ENCODE results near the gene TP53TG5.

The TP53TG5 gene

DNA sequence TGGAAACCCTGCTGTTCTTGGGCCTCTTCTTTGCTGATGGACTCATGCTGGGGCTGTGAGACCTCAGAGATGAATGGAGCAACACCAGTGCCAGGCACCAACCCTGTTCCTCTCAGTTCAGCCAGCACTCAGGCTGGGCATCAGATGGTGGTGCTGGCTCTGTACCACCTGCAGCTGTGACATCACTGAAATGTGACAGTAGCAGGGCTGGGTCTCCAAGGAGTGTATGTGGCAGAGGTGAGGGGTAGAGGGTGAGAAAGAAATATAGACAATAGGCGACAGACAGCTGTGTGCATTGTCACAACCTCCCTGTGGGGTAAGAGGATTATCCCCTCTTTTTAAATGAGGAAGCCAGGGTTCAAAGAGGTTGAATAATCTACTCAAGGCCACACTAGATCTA is at the start of gene TP53TG5:
Gene TP53TG5, minus strand, starts transcription at position 135 of the 400 bp plus-strand sequence. Its CDS starts 89 bp downstream, at position 46.
- in situ Hi-C loops (cut with HindIII; ENCODE audit: low pct_unique_long_range_greater_than_20kb, low sequenced_read_pairs) = no loop called here
- no peak for TF ChIP-seq JUND (IDR thresholded peaks at IDR 0.05; ENCODE audit: low read depth)
- no peak for DNase-seq (ENCODE audit: low read depth in 1 of 2, low spot score in 1 of 2)

- no peak for DNase-seq (ENCODE audit: low read depth in 1 of 2, low spot score in 1 of 2)
- in situ Hi-C loops (cut with HindIII; ENCODE audit: low pct_unique_long_range_greater_than_20kb, low sequenced_read_pairs) = no loop called here
- no peak for TF ChIP-seq JUND (IDR thresholded peaks at IDR 0.05; ENCODE audit: low read depth)
Observed at GRCh38 chr20:45427236-45428149, 49.4 kb upstream of the TP53TG5 start.

- no peak for DNase-seq (ENCODE audit: low read depth in 1 of 2, low spot score in 1 of 2)
- in situ Hi-C loops (cut with HindIII; ENCODE audit: low pct_unique_long_range_greater_than_20kb, low sequenced_read_pairs) = no loop called here
- no peak for TF ChIP-seq JUND (IDR thresholded peaks at IDR 0.05; ENCODE audit: low read depth)
Observed at GRCh38 chr20:45426320-45427016, 48.3 kb upstream of the TP53TG5 start.

GRCh38 chr20:45425561-45425960 is 47.4 kb upstream of the TP53TG5 start:
- TF ChIP-seq JUND (IDR thresholded peaks at IDR 0.05; ENCODE audit: low read depth) = no peak
- DNase-seq (ENCODE audit: low read depth in 1 of 2, low spot score in 1 of 2) = no peak
- in situ Hi-C loops (cut with HindIII; ENCODE audit: low pct_unique_long_range_greater_than_20kb, low sequenced_read_pairs) = no loop called here

DNA sequence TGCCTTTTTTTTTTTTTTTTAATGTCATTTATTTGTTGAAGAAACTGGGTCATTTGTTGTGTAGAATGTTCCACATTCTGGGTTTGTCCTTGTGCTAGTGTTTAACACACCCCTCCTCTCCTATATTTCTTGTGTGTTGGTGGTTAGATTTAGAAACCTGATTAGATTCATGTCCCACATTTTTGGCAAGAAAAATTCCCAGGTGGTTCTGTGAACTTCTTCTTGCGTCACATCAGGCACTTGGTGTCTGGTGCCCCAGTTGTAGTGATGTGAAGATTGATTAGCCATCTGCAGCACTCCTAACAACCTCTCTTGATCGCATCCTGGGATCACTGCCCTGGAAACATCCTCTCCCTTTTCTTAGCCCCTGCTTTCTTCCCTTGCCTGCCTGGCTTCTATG is 45.6 kb upstream of the TP53TG5 start:
- TF ChIP-seq JUND (IDR thresholded peaks at IDR 0.05; ENCODE audit: low read depth) = no peak

GRCh38 chr20:45420125-45420524 is 42.0 kb upstream of the TP53TG5 start:
- TF ChIP-seq JUND (IDR thresholded peaks at IDR 0.05; ENCODE audit: low read depth) = no peak
- in situ Hi-C loops (cut with HindIII; ENCODE audit: low pct_unique_long_range_greater_than_20kb, low sequenced_read_pairs) = no loop called here
- no peak for DNase-seq (ENCODE audit: low read depth in 1 of 2, low spot score in 1 of 2)

More for the DNA sequence above, 45.6 kb upstream of the TP53TG5 start:
- peak in 1 of 2 experiments; percentile 52 for DNase-seq (ENCODE audit: low read depth in 1 of 2, low spot score in 1 of 2)
- in situ Hi-C loops (cut with HindIII; ENCODE audit: low pct_unique_long_range_greater_than_20kb, low sequenced_read_pairs) = no loop called here

DNA sequence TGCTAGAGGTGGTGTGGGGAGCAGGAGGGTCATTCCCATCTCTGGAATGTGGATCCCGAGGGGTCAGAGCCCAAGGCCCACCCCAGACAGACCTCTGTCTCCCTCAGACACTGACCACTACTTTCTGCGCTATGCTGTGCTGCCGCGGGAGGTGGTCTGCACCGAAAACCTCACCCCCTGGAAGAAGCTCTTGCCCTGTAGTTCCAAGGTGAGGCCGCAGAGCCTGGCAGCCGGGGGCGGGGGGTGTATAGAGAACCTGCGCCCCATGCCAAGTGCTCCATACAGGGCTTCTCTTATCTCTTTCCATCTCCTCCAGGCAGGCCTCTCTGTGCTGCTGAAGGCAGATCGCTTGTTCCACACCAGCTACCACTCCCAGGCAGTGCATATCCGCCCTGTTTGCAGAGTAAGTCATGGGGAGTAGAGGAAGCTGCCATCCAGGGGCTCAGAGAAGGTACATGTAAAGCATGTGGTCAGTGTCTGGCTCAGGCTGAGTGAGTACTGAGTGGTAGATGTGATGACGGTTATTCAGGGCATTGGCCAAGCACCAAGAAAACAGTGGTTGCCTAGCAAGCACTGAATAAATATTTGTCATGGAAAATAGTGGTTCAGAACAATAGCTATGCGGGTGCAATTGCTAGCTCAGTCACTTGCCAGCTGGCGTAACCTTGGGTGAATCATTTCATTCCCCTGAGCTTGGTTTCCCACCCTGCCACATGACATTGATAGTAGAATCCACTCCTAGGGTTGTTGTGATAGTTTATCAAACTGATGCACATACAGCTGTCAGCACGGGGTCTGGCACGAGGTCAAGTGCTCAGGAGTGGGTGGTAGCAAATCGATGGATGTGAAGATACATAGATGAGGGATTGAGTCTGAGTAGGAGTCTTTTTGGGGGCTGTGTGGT is 41.3 kb upstream of the TP53TG5 start:
- no peak for TF ChIP-seq JUND (IDR thresholded peaks at IDR 0.05; ENCODE audit: low read depth)
- peak in 1 of 2 experiments; percentile 83 for DNase-seq (ENCODE audit: low read depth in 1 of 2, low spot score in 1 of 2)
- in situ Hi-C loops (cut with HindIII; ENCODE audit: low pct_unique_long_range_greater_than_20kb, low sequenced_read_pairs) = no loop called here

GRCh38 chr20:45416917-45417316 is 38.8 kb upstream of the TP53TG5 start:
- in situ Hi-C loops (cut with HindIII; ENCODE audit: low pct_unique_long_range_greater_than_20kb, low sequenced_read_pairs) = no loop called here
- no peak for DNase-seq (ENCODE audit: low read depth in 1 of 2, low spot score in 1 of 2)
- no peak for TF ChIP-seq JUND (IDR thresholded peaks at IDR 0.05; ENCODE audit: low read depth)

GRCh38 chr20:45415822-45416637 is 37.9 kb upstream of the TP53TG5 start, which contains the start of gene PIGT:
PIGT (plus strand) TSS chr20:45416141; CDS start chr20:45416157, 16 bp downstream.
- TF ChIP-seq JUND (IDR thresholded peaks at IDR 0.05; ENCODE audit: low read depth) = no peak
- in situ Hi-C loops (cut with HindIII; ENCODE audit: low pct_unique_long_range_greater_than_20kb, low sequenced_read_pairs) = no loop called here
- peak; percentile 87 to 88 for DNase-seq (ENCODE audit: low read depth in 1 of 2, low spot score in 1 of 2)

GRCh38 chr20:45413479-45413878 is 35.4 kb upstream of the TP53TG5 start:
- in situ Hi-C loops (cut with HindIII; ENCODE audit: low pct_unique_long_range_greater_than_20kb, low sequenced_read_pairs) = no loop called here
- no peak for TF ChIP-seq JUND (IDR thresholded peaks at IDR 0.05; ENCODE audit: low read depth)
- no peak for DNase-seq (ENCODE audit: low read depth in 1 of 2, low spot score in 1 of 2)

GRCh38 chr20:45412653-45413052 is 34.5 kb upstream of the TP53TG5 start:
- in situ Hi-C loops (cut with HindIII; ENCODE audit: low pct_unique_long_range_greater_than_20kb, low sequenced_read_pairs) = no loop called here

More at GRCh38 chr20:45412653-45413052, 34.5 kb upstream of the TP53TG5 start:
- no peak for DNase-seq (ENCODE audit: low read depth in 1 of 2, low spot score in 1 of 2)
- no peak for TF ChIP-seq JUND (IDR thresholded peaks at IDR 0.05; ENCODE audit: low read depth)

Data from T47D (cell line).